Stimulated activated naive CD8-positive, alpha-beta T cell treated with anti-CD3 and anti-CD28 coated beads, Interleukin-15, Interleukin-2, amounts not matched to agents 100 ng/mL and 50 ng/mL, for 24 hours (primary cell): Measurements from ENCODE around the gene ABCA2.

Source experiments
- H3K27ac Mint-ChIP-seq: one replicate; pipeline ENCODE4 v1.8.0; 2021; ENCODE audit warnings: mild to moderate bottlenecking, mixed read lengths
- H3K27me3 Mint-ChIP-seq: one replicate; pipeline ENCODE4 v1.8.0; 2021; ENCODE audit warnings: mixed read lengths
- H3K36me3 Mint-ChIP-seq: one replicate; pipeline ENCODE4 v1.8.0; 2021; ENCODE audit warnings: low read depth, mixed read lengths
- H3K4me1 Mint-ChIP-seq: one replicate; pipeline ENCODE4 v1.8.0; 2021; ENCODE audit warnings: low read depth, mixed read lengths
- H3K4me3 Mint-ChIP-seq: one replicate; pipeline ENCODE4 v1.8.0; 2021; ENCODE audit warnings: mild to moderate bottlenecking, mixed read lengths
- H3K9me3 Mint-ChIP-seq: one replicate; pipeline ENCODE4 v1.8.0; 2021; ENCODE audit warnings: mixed read lengths

Gene ABCA2

GRCh38 chr9:137030538-137031527 lies 2.8 kb upstream of the ABCA2 start:
- Mint-ChIP-seq H3K4me1 (peaks cover 57% of the 10 kb centered on the region), H3K27ac (no peak overlapping the region)

GRCh38 chr9:137030006-137030405 lies 2.0 kb upstream of the ABCA2 start:
- Mint-ChIP-seq H3K4me1 (peaks cover 56% of the 10 kb centered on the region), H3K27ac (no peak overlapping the region), H3K4me3 (peak overlapping the region; percentile 33), H3K9me3 (no peaks in the 10 kb centered on the region), H3K36me3 (no peaks in the 10 kb centered on the region), H3K27me3 (no peaks in the 10 kb centered on the region)

More at GRCh38 chr9:137030538-137031527, 2.8 kb upstream of the ABCA2 start:
- Mint-ChIP-seq H3K4me3 (peak overlapping the region; percentile 33), H3K27me3 (no peaks in the 10 kb centered on the region), H3K9me3 (no peaks in the 10 kb centered on the region), H3K36me3 (no peaks in the 10 kb centered on the region)

GRCh38 chr9:137029058-137029936 lies 1.3 kb upstream of the ABCA2 start:
- H3K4me3 Mint-ChIP-seq, result peak overlapping the region; percentile 66
- no peaks in the 10 kb centered on the region for H3K9me3 Mint-ChIP-seq
- peak overlapping the region; percentile 55 for H3K27ac Mint-ChIP-seq
- no peaks in the 10 kb centered on the region for H3K36me3 Mint-ChIP-seq
- H3K4me1 Mint-ChIP-seq, result peaks cover 49% of the 10 kb centered on the region
- no peaks in the 10 kb centered on the region for H3K27me3 Mint-ChIP-seq

- H3K4me1 Mint-ChIP-seq, result peaks cover 45% of the 10 kb centered on the region
- no peaks in the 10 kb centered on the region for H3K9me3 Mint-ChIP-seq
- H3K36me3 Mint-ChIP-seq, result no peaks in the 10 kb centered on the region
- no peak overlapping the region for H3K27ac Mint-ChIP-seq
- no peaks in the 10 kb centered on the region for H3K27me3 Mint-ChIP-seq
- peak overlapping the region; percentile 66 for H3K4me3 Mint-ChIP-seq
Observed at GRCh38 chr9:137028263-137029057, 423 bp upstream of the ABCA2 start.

GRCh38 chr9:137026828-137027227 lies 1.2 kb downstream of the ABCA2 start:
- peaks cover 30% of the 10 kb centered on the region for H3K4me1 Mint-ChIP-seq

GRCh38 chr9:137026384-137026783 lies 1.7 kb downstream of the ABCA2 start:
- H3K4me1 Mint-ChIP-seq, result peaks cover 28% of the 10 kb centered on the region
- no peaks in the 10 kb centered on the region for H3K36me3 Mint-ChIP-seq
- H3K4me3 Mint-ChIP-seq, result no peak overlapping the region
- no peaks in the 10 kb centered on the region for H3K9me3 Mint-ChIP-seq
- no peaks in the 10 kb centered on the region for H3K27me3 Mint-ChIP-seq
- H3K27ac Mint-ChIP-seq, result no peak overlapping the region

More at GRCh38 chr9:137026828-137027227, 1.2 kb downstream of the ABCA2 start:
- no peak overlapping the region for H3K27ac Mint-ChIP-seq
- no peaks in the 10 kb centered on the region for H3K36me3 Mint-ChIP-seq
- H3K27me3 Mint-ChIP-seq, result no peaks in the 10 kb centered on the region
- peak overlapping the region; percentile 76 for H3K4me3 Mint-ChIP-seq
- H3K9me3 Mint-ChIP-seq, result no peaks in the 10 kb centered on the region

- Mint-ChIP-seq H3K27ac (no peak overlapping the region), H3K36me3 (no peaks in the 10 kb centered on the region), H3K27me3 (no peaks in the 10 kb centered on the region), H3K4me1 (peaks cover 22% of the 10 kb centered on the region), H3K9me3 (no peaks in the 10 kb centered on the region), H3K4me3 (no peak overlapping the region)
Observed at GRCh38 chr9:137025517-137025966, 2.5 kb downstream of the ABCA2 start.

- no peaks in the 10 kb centered on the region for H3K9me3 Mint-ChIP-seq
- H3K27me3 Mint-ChIP-seq, result no peaks in the 10 kb centered on the region
- H3K36me3 Mint-ChIP-seq, result no peaks in the 10 kb centered on the region
- H3K4me3 Mint-ChIP-seq, result no peak overlapping the region
- H3K4me1 Mint-ChIP-seq, result peaks cover 4% of the 10 kb centered on the region
- H3K27ac Mint-ChIP-seq, result no peak overlapping the region
Observed at GRCh38 chr9:137023583-137023991, 4.5 kb downstream of the ABCA2 start.

- Mint-ChIP-seq H3K9me3 (no peaks in the 10 kb centered on the region), H3K4me1 (peaks cover 4% of the 10 kb centered on the region), H3K27ac (no peak overlapping the region), H3K27me3 (no peaks in the 10 kb centered on the region), H3K36me3 (no peaks in the 10 kb centered on the region), H3K4me3 (no peak overlapping the region)
Observed at GRCh38 chr9:137023157-137023556, 4.9 kb downstream of the ABCA2 start.

GRCh38 chr9:137022662-137023008 lies 5.4 kb downstream of the ABCA2 start:
- Mint-ChIP-seq H3K27me3 (no peaks in the 10 kb centered on the region), H3K4me3 (no peak overlapping the region), H3K4me1 (peaks cover 4% of the 10 kb centered on the region), H3K9me3 (no peaks in the 10 kb centered on the region), H3K36me3 (no peaks in the 10 kb centered on the region), H3K27ac (no peak overlapping the region)

- Mint-ChIP-seq H3K9me3 (no peaks in the 10 kb centered on the region), H3K27ac (no peak overlapping the region), H3K27me3 (no peaks in the 10 kb centered on the region)
Observed at GRCh38 chr9:137021979-137022661, 5.9 kb downstream of the ABCA2 start.

GRCh38 chr9:137021568-137021978 lies 6.5 kb downstream of the ABCA2 start:
- no peaks in the 10 kb centered on the region for H3K27me3 Mint-ChIP-seq
- no peaks in the 10 kb centered on the region for H3K9me3 Mint-ChIP-seq
- H3K27ac Mint-ChIP-seq, result no peak overlapping the region
- no peak overlapping the region for H3K4me3 Mint-ChIP-seq
- peaks cover 4% of the 10 kb centered on the region for H3K36me3 Mint-ChIP-seq
- no peaks in the 10 kb centered on the region for H3K4me1 Mint-ChIP-seq

More at GRCh38 chr9:137021979-137022661, 5.9 kb downstream of the ABCA2 start:
- Mint-ChIP-seq H3K36me3 (no peaks in the 10 kb centered on the region), H3K4me3 (no peak overlapping the region), H3K4me1 (peaks cover under 1% of the 10 kb centered on the region)

- Mint-ChIP-seq H3K4me3 (no peak overlapping the region), H3K4me1 (no peaks in the 10 kb centered on the region), H3K27ac (no peak overlapping the region), H3K27me3 (no peaks in the 10 kb centered on the region), H3K36me3 (peaks cover 4% of the 10 kb centered on the region), H3K9me3 (no peaks in the 10 kb centered on the region)
Observed at GRCh38 chr9:137020771-137021567, 7.1 kb downstream of the ABCA2 start.
